NCI-H2171 treated with DMSO at 0.1 percent for 48 hours (cell line): ENCODE results near the gene BFSP1.

Experiments
- DNase-seq: peaks from one replicate; lab custom pipeline; 2025; lab: John Stamatoyannopoulos, UW

BFSP1 gene

DNA sequence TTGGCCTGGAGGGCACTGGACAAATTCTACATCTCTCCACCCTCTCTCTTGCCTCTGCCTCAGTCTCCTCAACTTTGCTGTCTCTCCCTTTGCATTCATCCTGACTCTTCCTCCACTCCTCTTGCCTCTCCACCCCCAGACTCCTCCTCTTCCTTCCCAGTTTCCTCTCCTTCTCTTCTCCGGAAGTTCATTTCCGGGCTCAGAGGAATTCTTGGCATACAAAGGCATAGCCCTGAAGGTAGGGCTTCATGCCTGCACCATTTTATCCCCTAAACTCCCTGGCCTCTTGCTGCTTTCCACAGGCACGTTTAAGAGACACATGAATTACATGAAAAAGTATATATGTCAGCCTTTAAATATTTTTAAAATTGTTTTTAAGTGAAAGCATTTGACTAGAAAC, 10.6 kb downstream of the BFSP1 start:
- no peak for DNase-seq

- DNase-seq, result no peak
Observed at GRCh38 chr20:17519606-17520285, 11.4 kb downstream of the BFSP1 start.

DNA sequence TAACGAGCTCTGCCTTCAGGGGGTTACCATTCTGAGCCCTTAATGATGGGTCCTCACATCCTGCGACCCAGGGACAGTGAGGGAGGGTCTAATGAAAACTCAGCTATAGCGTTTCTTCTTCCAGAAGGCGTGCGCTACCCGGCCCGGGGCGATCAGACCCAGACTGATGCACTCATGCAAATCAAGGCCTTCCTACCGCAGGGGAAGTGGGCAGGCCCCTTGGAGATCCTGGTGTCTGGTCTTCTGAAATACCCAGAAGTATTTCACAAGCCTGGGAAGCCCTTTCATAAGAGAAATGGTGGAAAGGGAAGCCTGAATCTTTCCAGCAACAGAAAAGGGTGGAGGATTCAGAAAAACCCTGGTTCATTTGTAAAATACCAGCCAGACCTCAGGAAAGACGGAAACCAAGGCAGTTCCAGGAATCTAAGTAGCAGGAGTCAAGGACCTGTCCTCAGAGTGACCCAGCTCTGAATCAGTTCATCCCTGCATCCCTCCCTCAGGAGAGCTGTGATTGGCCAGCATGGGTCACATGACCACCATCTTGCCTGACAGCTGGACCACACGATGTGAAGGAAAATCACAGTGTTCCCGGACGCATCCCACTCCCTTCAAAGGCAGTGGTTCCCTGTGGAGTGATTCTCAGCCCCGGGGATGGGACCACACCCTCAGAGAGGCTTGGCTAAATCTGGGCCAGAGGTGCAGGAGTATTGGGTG, 12.7 kb downstream of the BFSP1 start:
- no peak for DNase-seq

DNA sequence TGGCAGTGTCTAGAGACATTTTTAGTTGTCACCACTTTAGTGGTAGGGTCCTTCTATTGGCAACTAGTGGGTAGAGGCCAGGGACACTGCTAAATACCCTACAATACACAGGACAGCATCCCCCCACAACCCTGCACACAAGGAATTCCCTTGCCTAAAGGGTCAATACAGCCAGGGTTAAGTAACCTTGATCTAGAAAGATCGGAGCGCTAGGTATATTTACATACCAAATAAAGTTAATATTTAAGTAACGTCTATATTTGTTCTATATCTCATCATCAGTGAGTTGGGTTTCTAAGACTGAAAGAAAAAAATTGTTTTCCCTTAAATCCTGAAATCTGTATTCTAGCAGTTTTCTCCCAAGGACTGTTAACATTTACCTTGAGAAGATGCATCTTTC, 16.1 kb downstream of the BFSP1 start:
- no peak for DNase-seq

DNA sequence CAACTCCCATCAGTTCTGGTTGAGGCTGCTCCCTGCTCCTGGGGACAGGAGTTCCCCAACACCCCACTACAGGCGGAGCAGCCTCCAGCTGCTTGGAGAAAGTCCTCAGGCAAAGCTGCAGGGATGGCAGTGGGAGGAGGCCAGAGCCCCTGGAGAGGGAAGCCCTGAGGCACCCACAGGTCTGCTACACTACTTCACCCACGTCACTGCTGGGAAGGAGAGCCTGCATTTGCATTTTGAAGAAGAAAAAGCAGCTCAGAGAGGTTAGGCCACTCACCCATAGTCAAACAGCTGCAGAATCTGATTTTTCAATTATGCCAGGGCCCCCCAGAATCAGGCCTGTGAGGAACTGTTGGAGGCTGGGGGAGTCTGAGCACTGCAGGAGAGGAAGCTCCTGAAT, 17.2 kb downstream of the BFSP1 start:
- DNase-seq, result no peak

- DNase-seq, result no peak
Observed at GRCh38 chr20:17511401-17511800, 19.8 kb downstream of the BFSP1 start.

GRCh38 chr20:17510548-17510947, 20.6 kb downstream of the BFSP1 start:
- no peak for DNase-seq

GRCh38 chr20:17508756-17509155, 22.4 kb downstream of the BFSP1 start:
- no peak for DNase-seq

DNA sequence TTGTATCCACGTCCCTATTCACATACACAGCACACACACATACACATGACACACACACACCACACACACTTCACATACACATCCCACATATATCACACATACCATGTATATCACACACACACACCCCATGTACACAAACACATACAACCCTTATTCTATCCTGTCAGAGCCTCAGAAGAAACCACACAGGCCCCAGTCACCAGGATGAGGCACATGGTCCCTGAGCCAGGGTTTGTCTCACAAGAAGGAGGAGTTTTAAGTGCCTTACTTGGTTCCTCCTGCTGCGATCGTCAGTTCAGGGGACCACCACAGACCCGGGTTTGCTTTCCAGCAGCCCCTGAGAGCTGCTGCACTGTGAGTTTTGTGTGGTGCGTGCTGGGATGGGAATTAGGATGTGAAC, 23.6 kb downstream of the BFSP1 start:
- DNase-seq, result no peak

- no peak for DNase-seq
Observed at GRCh38 chr20:17507032-17507431, 24.1 kb downstream of the BFSP1 start.

- no peak for DNase-seq
Observed at GRCh38 chr20:17505636-17506517, 25.3 kb downstream of the BFSP1 start.

- peak; percentile 57 for DNase-seq
Observed at GRCh38 chr20:17504898-17505635, 26.1 kb downstream of the BFSP1 start.

GRCh38 chr20:17504066-17504897, 26.9 kb downstream of the BFSP1 start:
- no peak for DNase-seq

- no peak for DNase-seq
Observed at GRCh38 chr20:17503301-17504065, 27.7 kb downstream of the BFSP1 start.

- no peak for DNase-seq
Observed at GRCh38 chr20:17502105-17502504, 29.1 kb downstream of the BFSP1 start.

DNA sequence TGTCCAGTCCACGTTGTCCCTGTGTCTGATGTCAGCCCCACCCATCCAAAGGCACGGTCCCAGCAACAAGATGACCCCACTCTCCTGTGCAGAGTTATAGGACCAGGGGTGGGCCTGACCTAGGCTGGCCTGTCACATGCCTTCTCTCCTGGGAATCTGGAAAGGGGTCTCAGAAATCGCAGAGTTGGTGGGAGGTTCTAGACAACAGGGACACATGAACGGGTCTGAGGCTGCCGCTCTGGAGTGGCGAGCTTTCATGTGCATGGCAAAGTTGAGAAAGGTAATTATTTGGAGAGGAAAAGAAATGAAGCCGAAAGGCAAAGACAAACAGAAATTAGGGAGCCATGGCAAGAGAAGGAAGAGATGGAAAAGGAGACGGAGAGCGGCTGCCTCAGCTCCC, 29.5 kb downstream of the BFSP1 start:
- no peak for DNase-seq

DNA sequence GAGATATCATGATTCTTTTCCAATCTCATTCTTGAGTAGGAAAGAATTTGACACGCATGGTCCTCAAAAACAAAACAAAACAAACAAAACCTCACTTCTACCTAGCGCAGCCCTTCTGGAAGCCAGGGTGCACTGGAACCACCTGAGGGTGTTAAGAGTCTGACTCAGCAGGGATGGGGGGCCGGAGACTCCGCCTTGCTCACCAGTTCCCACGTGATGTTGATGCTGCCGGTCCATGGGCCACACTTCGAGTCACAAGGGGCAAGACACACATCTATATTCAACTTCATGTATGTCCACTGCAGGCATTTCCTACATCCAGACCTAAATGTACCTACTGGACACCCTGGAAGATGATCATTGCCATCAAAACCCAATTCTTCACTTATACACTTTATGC, 30.4 kb downstream of the BFSP1 start:
- DNase-seq, result no peak

DNA sequence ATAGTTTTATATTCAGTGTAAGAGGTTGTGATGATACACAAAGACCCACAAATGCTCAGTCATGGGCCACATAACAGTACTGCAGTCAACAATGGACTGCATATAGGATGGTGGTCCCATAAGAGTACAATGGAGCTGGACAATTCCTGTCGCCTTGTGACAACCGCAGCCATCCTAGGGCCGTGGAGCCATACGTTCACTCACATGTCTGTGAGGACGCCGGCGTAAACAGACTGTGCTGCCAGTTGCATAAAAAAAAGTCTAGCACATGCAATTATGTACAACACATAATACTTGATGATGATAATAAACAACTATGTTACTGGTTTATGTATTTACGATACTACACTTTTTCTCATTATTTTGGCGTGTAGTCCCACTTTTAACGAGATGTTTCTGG, 30.9 kb downstream of the BFSP1 start:
- no peak for DNase-seq

DNA sequence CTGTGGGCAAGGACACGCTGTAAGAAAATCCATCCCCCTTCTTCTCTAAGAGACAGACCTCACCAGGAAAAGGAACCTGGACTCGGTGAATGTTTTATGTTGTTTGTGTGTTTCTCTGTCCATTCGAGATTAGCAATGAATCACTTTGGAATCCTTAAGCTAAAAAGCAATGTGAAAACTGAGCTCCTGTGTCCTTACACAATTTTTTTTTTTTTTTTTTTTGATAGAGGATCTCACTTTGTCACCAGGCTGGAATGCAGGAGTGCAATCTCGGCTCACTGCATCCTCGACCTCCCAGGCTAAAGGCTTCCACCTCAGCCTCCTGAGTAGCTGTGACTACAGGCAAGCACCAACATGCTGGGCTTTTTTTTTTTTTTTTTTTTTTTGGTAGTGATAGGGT, 32.1 kb downstream of the BFSP1 start:
- peak; percentile 13 for DNase-seq

- no peak for DNase-seq
Observed at GRCh38 chr20:17498641-17499040, 32.5 kb downstream of the BFSP1 start.
